HepG2 (cell line): ENCODE results near the gene ACACB. TPM values are rescaled to one million over a fixed set of nuclear protein-coding genes. Genes with fewer than 3 reads are reported as not detected.

Source experiments
- AGO2 ChIP-seq: fragments of 200-400 bp; formaldehyde crosslinking; optimal IDR thresholded peaks from 2 replicates; pipeline ENCODE3; 2017; ENCODE audit warnings: mild to moderate bottlenecking, low read depth, low read length, moderate library complexity
- ETV6 ChIP-seq: sonication (generic); formaldehyde crosslinking; conservative IDR thresholded peaks from 2 replicates; pipeline ENCODE4 v1.4.0; 2020; ENCODE audit warnings: missing genetic modification reagents
- HNF4G ChIP-seq, 2 experiments: sonication (generic) in 1 of 2; formaldehyde crosslinking in 1 of 2; IDR thresholded peaks; 2 replicates each; pipeline versions ENCODE4 v1.4.0 to v1.6.1; 2011 to 2020; ENCODE audit warnings: borderline replicate concordance in 2 of 2, low read depth in 2 of 2, mild to moderate bottlenecking in 2 of 2, low read length in 1 of 2, missing genetic modification reagents in 1 of 2, moderate library complexity in 1 of 2
- HNRNPK ChIP-seq: fragments of 200-400 bp; formaldehyde crosslinking; IDR thresholded peaks from 2 replicates; pipeline ENCODE4 v1.6.1; 2018; ENCODE audit warnings: low read length, low read depth, moderate library complexity, mild to moderate bottlenecking; ENCODE audit not compliant: poor library complexity, severe bottlenecking
- MTF1 ChIP-seq: sonication (generic); formaldehyde crosslinking; IDR thresholded peaks from 2 replicates; pipeline ENCODE4 v1.5.0; 2020; ENCODE audit warnings: missing genetic modification reagents
- RBFOX2 ChIP-seq: fragments of 200-400 bp; formaldehyde crosslinking; IDR thresholded peaks from 2 replicates; pipeline ENCODE4 v1.6.1; 2017; ENCODE audit warnings: low read depth, mild to moderate bottlenecking, low read length
- RBM22 ChIP-seq: fragments of 200-400 bp; formaldehyde crosslinking; optimal IDR thresholded peaks from 2 replicates; pipeline ENCODE3; 2017; ENCODE audit warnings: mild to moderate bottlenecking, low read length, moderate library complexity
- ZNF317 ChIP-seq: sonication (generic); formaldehyde crosslinking; IDR thresholded peaks from 2 replicates; pipeline ENCODE4 v1.5.0; 2020; ENCODE audit warnings: mild to moderate bottlenecking, missing genetic modification reagents
- ZNF33A ChIP-seq: sonication (generic); formaldehyde crosslinking; IDR thresholded peaks from 2 replicates; pipeline ENCODE4 v1.5.1; 2020; ENCODE audit warnings: missing genetic modification reagents, mild to moderate bottlenecking, moderate library complexity, borderline replicate concordance
- ZNF546 ChIP-seq: sonication (generic); formaldehyde crosslinking; conservative IDR thresholded peaks from 2 replicates; pipeline ENCODE4 v1.8.1; 2023; ENCODE audit warnings: mild to moderate bottlenecking, missing genetic modification reagents
- ZNF670 ChIP-seq: sonication (generic); formaldehyde crosslinking; IDR thresholded peaks from 2 replicates; pipeline ENCODE4 v1.8.0; 2022; ENCODE audit warnings: mild to moderate bottlenecking, missing genetic modification reagents, borderline replicate concordance
- ZSCAN31 ChIP-seq: sonication (generic); formaldehyde crosslinking; IDR thresholded peaks from 2 replicates; pipeline ENCODE4 v1.5.0; 2020; ENCODE audit warnings: low read depth, mild to moderate bottlenecking, missing genetic modification reagents
- polyA plus RNA-seq, 8 experiments: library from polyadenylated mRNA; depleted of rRNA in 3 of 8; stranded (reverse) in 7 of 8; unstranded in 1 of 8; fragments of >200 nt; fragmentation: Illumina TruSeq in 4 of 8; extraction: Trizol in 4 of 8; gene quantifications; 2 replicates each; pipeline versions ENCODE4 v1.2.1 to v1.2.3, GENCODE V29; 2011 to 2016; ENCODE audit warnings: low read depth in 4 of 8, missing spikeins in 1 of 8, mixed read lengths in 1 of 8; ENCODE audit not compliant: insufficient read depth in 1 of 8
- total RNA-seq, 5 experiments: library from RNA; depleted of rRNA; stranded (reverse); fragments of >200 nt; fragmentation: Illumina TruSeq; extraction: Trizol; gene quantifications; 2 replicates each; pipeline ENCODE4 v1.2.3, GENCODE V29; 2016; ENCODE audit warnings: low read depth in 1 of 5
- TF ChIP-seq, protein P1 (sequence below), 2 experiments: sonication (generic) in 1 of 2; formaldehyde crosslinking in 1 of 2; IDR thresholded peaks; 2 replicates each; pipeline versions ENCODE4 v1.5.1 to v1.6.1; 2011 to 2020; ENCODE audit warnings: borderline replicate concordance in 1 of 2, low read depth in 1 of 2, low read length in 1 of 2, mild to moderate bottlenecking in 1 of 2, missing genetic modification reagents in 1 of 2, moderate library complexity in 1 of 2
- TF ChIP-seq, protein P2 (sequence below): sonication (generic); formaldehyde crosslinking; IDR thresholded peaks from 2 replicates; pipeline ENCODE4 v1.4.0; 2020; ENCODE audit warnings: missing genetic modification reagents, borderline replicate concordance
- TF ChIP-seq, protein P3 (sequence below): sonication (generic); formaldehyde crosslinking; IDR thresholded peaks from 2 replicates; pipeline ENCODE4 v1.9.0; 2021; ENCODE audit warnings: missing genetic modification reagents, borderline replicate concordance
- TF ChIP-seq, protein P4 (sequence below): sonication (generic); formaldehyde crosslinking; IDR thresholded peaks from 2 replicates; pipeline ENCODE4 v1.9.0; 2022; ENCODE audit warnings: low read depth, missing genetic modification reagents
- TF ChIP-seq, protein P5 (sequence below): sonication (generic); formaldehyde crosslinking; IDR thresholded peaks from 2 replicates; pipeline ENCODE4 v1.4.0; 2020; ENCODE audit warnings: missing genetic modification reagents

The ACACB gene
- total and polyA plus RNA-seq, 2 of the 13 experiments (the other 11 are each of a cell fraction or from before 2014, with no cell fraction given) = 6.2 to 8.6 TPM

DNA sequence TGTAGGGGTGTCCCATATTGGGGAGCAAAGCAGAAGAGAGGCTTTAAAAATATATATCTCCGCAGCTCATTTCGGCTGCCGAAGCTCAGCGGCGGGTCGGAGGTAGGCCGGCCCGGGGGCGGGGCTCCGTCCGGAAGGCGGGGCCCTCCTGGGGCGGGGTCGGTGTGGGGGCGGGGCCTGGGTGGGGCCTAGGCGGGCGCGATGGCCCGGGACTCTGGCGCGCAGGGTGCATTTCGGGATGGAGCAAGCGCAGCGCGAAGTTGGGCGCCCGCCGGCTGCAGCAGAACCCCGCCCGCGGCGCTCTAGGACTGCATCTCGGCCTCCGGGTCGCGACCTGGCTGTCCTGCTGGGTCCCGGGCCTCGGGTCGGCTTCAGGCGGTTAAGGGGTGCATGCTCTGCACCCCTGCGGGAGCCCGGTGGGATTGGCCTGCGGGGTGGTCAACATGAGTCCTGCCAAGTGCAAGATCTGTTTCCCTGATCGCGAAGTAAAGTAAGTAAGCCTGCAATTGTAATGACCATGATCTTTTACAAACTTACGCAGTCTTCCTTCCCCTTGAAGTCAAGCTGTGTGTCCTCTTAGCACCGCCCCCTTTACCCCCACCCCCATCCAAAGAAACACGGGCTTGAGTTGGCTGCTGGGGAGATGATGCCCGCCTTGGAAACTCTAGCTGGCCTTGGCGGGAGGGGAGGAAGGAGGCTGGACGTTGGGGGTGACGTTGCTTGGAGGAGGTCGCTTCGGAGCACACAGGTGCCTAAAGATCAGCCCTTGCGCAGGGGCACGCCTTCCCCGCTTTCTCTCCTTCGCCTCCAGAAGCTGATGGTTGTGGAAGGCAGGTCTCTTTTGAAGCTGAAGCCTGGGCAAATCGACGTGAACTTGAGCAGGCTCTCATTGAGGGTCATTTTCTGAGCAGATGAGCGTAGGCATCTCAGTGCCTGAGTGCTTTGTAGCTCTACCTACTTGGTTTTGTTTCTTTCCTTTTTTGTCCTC is 38.4 kb downstream of the ACACB start (continued):
- TF ChIP-seq, protein P1, sequence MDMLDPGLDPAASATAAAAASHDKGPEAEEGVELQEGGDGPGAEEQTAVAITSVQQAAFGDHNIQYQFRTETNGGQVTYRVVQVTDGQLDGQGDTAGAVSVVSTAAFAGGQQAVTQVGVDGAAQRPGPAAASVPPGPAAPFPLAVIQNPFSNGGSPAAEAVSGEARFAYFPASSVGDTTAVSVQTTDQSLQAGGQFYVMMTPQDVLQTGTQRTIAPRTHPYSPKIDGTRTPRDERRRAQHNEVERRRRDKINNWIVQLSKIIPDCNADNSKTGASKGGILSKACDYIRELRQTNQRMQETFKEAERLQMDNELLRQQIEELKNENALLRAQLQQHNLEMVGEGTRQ (IDR thresholded peaks at IDR 0.05; ENCODE audit: low read depth, low read length) = no peak
- TF ChIP-seq, protein P1 (CRISPR knock-in tag; IDR thresholded peaks at IDR 0.05; ENCODE audit: borderline replicate concordance) = no peak
- no peak for TF ChIP-seq MTF1 (CRISPR knock-in tag)
- TF ChIP-seq, protein P2, sequence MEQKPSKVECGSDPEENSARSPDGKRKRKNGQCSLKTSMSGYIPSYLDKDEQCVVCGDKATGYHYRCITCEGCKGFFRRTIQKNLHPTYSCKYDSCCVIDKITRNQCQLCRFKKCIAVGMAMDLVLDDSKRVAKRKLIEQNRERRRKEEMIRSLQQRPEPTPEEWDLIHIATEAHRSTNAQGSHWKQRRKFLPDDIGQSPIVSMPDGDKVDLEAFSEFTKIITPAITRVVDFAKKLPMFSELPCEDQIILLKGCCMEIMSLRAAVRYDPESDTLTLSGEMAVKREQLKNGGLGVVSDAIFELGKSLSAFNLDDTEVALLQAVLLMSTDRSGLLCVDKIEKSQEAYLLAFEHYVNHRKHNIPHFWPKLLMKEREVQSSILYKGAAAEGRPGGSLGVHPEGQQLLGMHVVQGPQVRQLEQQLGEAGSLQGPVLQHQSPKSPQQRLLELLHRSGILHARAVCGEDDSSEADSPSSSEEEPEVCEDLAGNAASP (CRISPR knock-in tag) = no peak
- TF ChIP-seq RBFOX2 = peak; percentile 61
- peak; percentile 14; the same call in 1 of the 2 replicates for TF ChIP-seq ZSCAN31
- TF ChIP-seq, protein P3, sequence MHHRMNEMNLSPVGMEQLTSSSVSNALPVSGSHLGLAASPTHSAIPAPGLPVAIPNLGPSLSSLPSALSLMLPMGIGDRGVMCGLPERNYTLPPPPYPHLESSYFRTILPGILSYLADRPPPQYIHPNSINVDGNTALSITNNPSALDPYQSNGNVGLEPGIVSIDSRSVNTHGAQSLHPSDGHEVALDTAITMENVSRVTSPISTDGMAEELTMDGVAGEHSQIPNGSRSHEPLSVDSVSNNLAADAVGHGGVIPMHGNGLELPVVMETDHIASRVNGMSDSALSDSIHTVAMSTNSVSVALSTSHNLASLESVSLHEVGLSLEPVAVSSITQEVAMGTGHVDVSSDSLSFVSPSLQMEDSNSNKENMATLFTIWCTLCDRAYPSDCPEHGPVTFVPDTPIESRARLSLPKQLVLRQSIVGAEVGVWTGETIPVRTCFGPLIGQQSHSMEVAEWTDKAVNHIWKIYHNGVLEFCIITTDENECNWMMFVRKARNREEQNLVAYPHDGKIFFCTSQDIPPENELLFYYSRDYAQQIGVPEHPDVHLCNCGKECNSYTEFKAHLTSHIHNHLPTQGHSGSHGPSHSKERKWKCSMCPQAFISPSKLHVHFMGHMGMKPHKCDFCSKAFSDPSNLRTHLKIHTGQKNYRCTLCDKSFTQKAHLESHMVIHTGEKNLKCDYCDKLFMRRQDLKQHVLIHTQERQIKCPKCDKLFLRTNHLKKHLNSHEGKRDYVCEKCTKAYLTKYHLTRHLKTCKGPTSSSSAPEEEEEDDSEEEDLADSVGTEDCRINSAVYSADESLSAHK (CRISPR knock-in tag) = no peak
- TF ChIP-seq ZNF33A = no peak
- no peak for TF ChIP-seq ZNF546 (CRISPR knock-in tag)
- TF ChIP-seq HNRNPK = no peak
- TF ChIP-seq, protein P4, sequence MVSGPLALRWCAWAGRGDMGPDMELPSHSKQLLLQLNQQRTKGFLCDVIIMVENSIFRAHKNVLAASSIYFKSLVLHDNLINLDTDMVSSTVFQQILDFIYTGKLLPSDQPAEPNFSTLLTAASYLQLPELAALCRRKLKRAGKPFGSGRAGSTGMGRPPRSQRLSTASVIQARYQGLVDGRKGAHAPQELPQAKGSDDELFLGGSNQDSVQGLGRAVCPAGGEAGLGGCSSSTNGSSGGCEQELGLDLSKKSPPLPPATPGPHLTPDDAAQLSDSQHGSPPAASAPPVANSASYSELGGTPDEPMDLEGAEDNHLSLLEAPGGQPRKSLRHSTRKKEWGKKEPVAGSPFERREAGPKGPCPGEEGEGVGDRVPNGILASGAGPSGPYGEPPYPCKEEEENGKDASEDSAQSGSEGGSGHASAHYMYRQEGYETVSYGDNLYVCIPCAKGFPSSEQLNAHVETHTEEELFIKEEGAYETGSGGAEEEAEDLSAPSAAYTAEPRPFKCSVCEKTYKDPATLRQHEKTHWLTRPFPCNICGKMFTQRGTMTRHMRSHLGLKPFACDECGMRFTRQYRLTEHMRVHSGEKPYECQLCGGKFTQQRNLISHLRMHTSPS (CRISPR knock-in tag) = no peak
- no peak for TF ChIP-seq ETV6
- TF ChIP-seq HNF4G (IDR thresholded peaks at IDR 0.05; ENCODE audit: borderline replicate concordance, low read depth, low read length) = no peak
- no peak for TF ChIP-seq HNF4G (CRISPR knock-in tag; IDR thresholded peaks at IDR 0.05; ENCODE audit: borderline replicate concordance, low read depth)
- TF ChIP-seq, protein P5, sequence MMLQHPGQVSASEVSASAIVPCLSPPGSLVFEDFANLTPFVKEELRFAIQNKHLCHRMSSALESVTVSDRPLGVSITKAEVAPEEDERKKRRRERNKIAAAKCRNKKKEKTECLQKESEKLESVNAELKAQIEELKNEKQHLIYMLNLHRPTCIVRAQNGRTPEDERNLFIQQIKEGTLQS (CRISPR knock-in tag) = no peak
- no peak for TF ChIP-seq ZNF317 (CRISPR knock-in tag)
- TF ChIP-seq RBM22 = no peak
- no peak for TF ChIP-seq ZNF670 (CRISPR knock-in tag)
- TF ChIP-seq AGO2 = peak; percentile 47
